Gastrocnemius medialis (tissue), 4 donors: Measurements from ENCODE around the gene FAM98C.

ENCODE experiments used
- CTCF ChIP-seq, 5 experiments: fragments of 450-650 bp in 3 of 5; fragments of 200-600 bp in 2 of 5; sonication (generic) in 2 of 5; IDR thresholded peaks in 4 of 5; conservative IDR thresholded peaks in 1 of 5; 1 replicate in 4 of 5; 2 replicates in 1 of 5; pipeline ENCODE4 v1.5.1; 2016 to 2019; ENCODE audit warnings: antibody characterized with exemption in 5 of 5, mild to moderate bottlenecking in 3 of 5, moderate library complexity in 3 of 5
- POLR2A ChIP-seq, 2 donors: fragments of 450-650 bp; IDR thresholded peaks; one replicate each; pipeline ENCODE4 v1.6.1; 2017; ENCODE audit warnings: antibody characterized with exemption in 2 of 2, mild to moderate bottlenecking in 2 of 2, moderate library complexity in 2 of 2

GRCh38 chr19:38443458-38443999, 40.6 kb downstream of the FAM98C start:
- no peak for TF ChIP-seq CTCF (IDR thresholded peaks at IDR 0.05 in 4 of 5, conservative IDR thresholded peaks at IDR 0.05 in 1 of 5)
- TF ChIP-seq POLR2A (IDR thresholded peaks at IDR 0.05) = no peak
